ENCODE results near the gene PIRT. TPM values are rescaled to one million over a fixed set of nuclear protein-coding genes. Genes with fewer than 3 reads are reported as not detected.

PIRT gene
- total RNA-seq, 1 experiment from 2014 or later: not detected

DNA sequence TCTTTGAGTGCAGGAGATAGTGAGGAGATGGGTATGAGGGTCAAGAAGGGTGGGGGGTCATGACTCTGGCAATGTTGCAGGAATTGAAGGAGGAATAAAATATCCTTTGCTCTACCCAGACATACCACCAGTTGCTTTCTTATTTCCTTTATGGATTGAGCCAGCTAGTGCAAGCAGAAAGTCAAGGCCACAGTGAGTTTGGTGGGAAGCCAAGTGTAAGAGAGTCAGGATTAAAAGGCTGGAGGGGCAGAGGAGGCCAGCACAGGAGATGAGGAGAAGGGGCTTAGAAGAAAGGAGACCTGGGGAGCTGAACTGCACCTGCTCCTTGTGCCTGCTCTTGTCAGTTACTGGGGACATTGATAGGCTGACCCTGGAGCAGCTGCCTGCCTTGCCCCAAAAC, 16.1 kb downstream of the PIRT start:
- ChIA-PET POLR2A (interaction anchor here (0.7 kb wide), 1 partner anchor 1171 kb away, joined by 3 read pairs; no protein-coding TSS in a partner anchor), CTCF (no interaction called here)
- no peaks in the 10 kb centered on the region for H3K9me3 ChIP-seq (ENCODE audit: control insufficient read depth, insufficient read depth, low read depth, low read length)
- no peak for ATAC-seq
- in situ Hi-C loops (cut with HindIII; ENCODE audit: low pct_unique_long_range_greater_than_20kb, low sequenced_read_pairs) (no loop called here), intact Hi-C loops (cut with micrococcal nuclease; ENCODE audit: unreplicated experiment) (no loop called here)
- TF ChIP-seq, protein P1, sequence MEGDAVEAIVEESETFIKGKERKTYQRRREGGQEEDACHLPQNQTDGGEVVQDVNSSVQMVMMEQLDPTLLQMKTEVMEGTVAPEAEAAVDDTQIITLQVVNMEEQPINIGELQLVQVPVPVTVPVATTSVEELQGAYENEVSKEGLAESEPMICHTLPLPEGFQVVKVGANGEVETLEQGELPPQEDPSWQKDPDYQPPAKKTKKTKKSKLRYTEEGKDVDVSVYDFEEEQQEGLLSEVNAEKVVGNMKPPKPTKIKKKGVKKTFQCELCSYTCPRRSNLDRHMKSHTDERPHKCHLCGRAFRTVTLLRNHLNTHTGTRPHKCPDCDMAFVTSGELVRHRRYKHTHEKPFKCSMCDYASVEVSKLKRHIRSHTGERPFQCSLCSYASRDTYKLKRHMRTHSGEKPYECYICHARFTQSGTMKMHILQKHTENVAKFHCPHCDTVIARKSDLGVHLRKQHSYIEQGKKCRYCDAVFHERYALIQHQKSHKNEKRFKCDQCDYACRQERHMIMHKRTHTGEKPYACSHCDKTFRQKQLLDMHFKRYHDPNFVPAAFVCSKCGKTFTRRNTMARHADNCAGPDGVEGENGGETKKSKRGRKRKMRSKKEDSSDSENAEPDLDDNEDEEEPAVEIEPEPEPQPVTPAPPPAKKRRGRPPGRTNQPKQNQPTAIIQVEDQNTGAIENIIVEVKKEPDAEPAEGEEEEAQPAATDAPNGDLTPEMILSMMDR (IDR thresholded peaks at IDR 0.05): no peak
- TF ChIP-seq POLR2AphosphoS5 (IDR thresholded peaks at IDR 0.05; ENCODE audit: low read depth, low read length) (no peak), TCF7L2 (IDR thresholded peaks at IDR 0.05; ENCODE audit: low read depth, low read length) (no peak), SIN3A (IDR thresholded peaks at IDR 0.05; ENCODE audit: borderline replicate concordance, insufficient read depth, low read depth, low read length) (no peak)
- TF ChIP-seq, protein P2, sequence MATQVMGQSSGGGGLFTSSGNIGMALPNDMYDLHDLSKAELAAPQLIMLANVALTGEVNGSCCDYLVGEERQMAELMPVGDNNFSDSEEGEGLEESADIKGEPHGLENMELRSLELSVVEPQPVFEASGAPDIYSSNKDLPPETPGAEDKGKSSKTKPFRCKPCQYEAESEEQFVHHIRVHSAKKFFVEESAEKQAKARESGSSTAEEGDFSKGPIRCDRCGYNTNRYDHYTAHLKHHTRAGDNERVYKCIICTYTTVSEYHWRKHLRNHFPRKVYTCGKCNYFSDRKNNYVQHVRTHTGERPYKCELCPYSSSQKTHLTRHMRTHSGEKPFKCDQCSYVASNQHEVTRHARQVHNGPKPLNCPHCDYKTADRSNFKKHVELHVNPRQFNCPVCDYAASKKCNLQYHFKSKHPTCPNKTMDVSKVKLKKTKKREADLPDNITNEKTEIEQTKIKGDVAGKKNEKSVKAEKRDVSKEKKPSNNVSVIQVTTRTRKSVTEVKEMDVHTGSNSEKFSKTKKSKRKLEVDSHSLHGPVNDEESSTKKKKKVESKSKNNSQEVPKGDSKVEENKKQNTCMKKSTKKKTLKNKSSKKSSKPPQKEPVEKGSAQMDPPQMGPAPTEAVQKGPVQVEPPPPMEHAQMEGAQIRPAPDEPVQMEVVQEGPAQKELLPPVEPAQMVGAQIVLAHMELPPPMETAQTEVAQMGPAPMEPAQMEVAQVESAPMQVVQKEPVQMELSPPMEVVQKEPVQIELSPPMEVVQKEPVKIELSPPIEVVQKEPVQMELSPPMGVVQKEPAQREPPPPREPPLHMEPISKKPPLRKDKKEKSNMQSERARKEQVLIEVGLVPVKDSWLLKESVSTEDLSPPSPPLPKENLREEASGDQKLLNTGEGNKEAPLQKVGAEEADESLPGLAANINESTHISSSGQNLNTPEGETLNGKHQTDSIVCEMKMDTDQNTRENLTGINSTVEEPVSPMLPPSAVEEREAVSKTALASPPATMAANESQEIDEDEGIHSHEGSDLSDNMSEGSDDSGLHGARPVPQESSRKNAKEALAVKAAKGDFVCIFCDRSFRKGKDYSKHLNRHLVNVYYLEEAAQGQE (IDR thresholded peaks at IDR 0.05; ENCODE audit: insufficient read depth in 1 of 2, low read depth in 2 of 2, low read length in 1 of 2): no peak
- H3K36me3 ChIP-seq (ENCODE audit: control insufficient read depth, insufficient read depth, low read length): no peaks in the 10 kb centered on the region
- no peak overlapping the region for H3K27ac ChIP-seq (ENCODE audit: low read length)
- no TSS peak for BruUV-seq (replicated peaks)
- H3K4me1 ChIP-seq (ENCODE audit: control insufficient read depth, insufficient read depth, low read length): no peaks in the 10 kb centered on the region
- no peaks in the 10 kb centered on the region; the same call in 1 of the 2 replicates for H3K27me3 ChIP-seq (ENCODE audit: control insufficient read depth, insufficient read depth, low read length)
- no peak for DNase-seq (ENCODE audit: low read depth, low spot score)
- H3K4me3 ChIP-seq (ENCODE audit: low read depth in 2 of 2, low read length in 2 of 2): no peak overlapping the region

DNA sequence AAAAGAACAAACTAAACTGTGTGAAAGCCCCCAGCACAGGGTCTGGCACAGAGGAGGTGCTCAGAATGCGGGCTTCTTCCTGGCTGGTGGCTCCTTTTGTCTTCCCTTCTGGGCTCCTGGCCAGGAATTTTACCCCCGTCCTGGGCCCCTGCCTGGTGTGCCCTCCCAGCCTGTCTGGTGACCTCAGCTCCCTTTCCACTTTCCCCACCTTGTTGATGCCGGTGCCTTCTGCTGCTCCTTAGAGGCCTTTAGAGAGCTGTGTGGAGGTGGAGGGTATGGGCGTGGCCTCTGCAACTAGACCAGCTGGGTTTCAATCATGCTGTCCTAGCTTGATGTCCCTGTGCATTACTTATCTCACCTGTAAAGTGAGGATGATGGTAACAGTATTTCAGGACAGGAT, 16.8 kb downstream of the PIRT start:
- POLR2A ChIA-PET: interaction anchor here (0.7 kb wide), 1 partner anchor 1172 kb away, joined by 3 read pairs; no protein-coding TSS in a partner anchor
- intact Hi-C loops (cut with micrococcal nuclease; ENCODE audit: unreplicated experiment) (no loop called here), in situ Hi-C loops (cut with HindIII; ENCODE audit: low pct_unique_long_range_greater_than_20kb, low sequenced_read_pairs) (no loop called here)
- no peak overlapping the region for H3K27ac ChIP-seq (ENCODE audit: low read length)
- CTCF ChIA-PET: no interaction called here
- H3K27me3 ChIP-seq (ENCODE audit: control insufficient read depth, insufficient read depth, low read length): no peaks in the 10 kb centered on the region; the same call in 1 of the 2 replicates
- no peaks in the 10 kb centered on the region for H3K36me3 ChIP-seq (ENCODE audit: control insufficient read depth, insufficient read depth, low read length)
- TF ChIP-seq TCF7L2 (IDR thresholded peaks at IDR 0.05; ENCODE audit: low read depth, low read length) (no peak), SIN3A (IDR thresholded peaks at IDR 0.05; ENCODE audit: borderline replicate concordance, insufficient read depth, low read depth, low read length) (no peak), POLR2AphosphoS5 (IDR thresholded peaks at IDR 0.05; ENCODE audit: low read depth, low read length) (no peak)
- TF ChIP-seq, protein P2 (IDR thresholded peaks at IDR 0.05; ENCODE audit: insufficient read depth in 1 of 2, low read depth in 2 of 2, low read length in 1 of 2): no peak
- TF ChIP-seq, protein P1 (IDR thresholded peaks at IDR 0.05): no peak
- BruUV-seq (replicated peaks): no TSS peak
- H3K4me3 ChIP-seq (ENCODE audit: low read depth in 2 of 2, low read length in 2 of 2): no peak overlapping the region
- no peaks in the 10 kb centered on the region for H3K9me3 ChIP-seq (ENCODE audit: control insufficient read depth, insufficient read depth, low read depth, low read length)
- H3K4me1 ChIP-seq (ENCODE audit: control insufficient read depth, insufficient read depth, low read length): no peaks in the 10 kb centered on the region
- DNase-seq (ENCODE audit: low read depth, low spot score) (no peak), ATAC-seq (no peak)

Measured in Panc1 (cell line).